Right lobe of liver (tissue), 6 donors: ENCODE results near the gene GTPBP3. TPM values are rescaled to one million over a fixed set of nuclear protein-coding genes. Genes with fewer than 3 reads are reported as not detected.
A peak's percentile ranks its signal among the peaks of the same experiment; 100 is the strongest.

Experiments used
- ATAC-seq, 4 donors: fragments of 200-7000 bp; cut with Tn5 transposase; one replicate each; pipeline ENCODE4 v1.9.1; 2020; ENCODE audit warnings: mild to moderate bottlenecking in 4 of 4, moderate library complexity in 4 of 4
- DNase-seq, 3 donors: peaks; one replicate each; pipeline ENCODE4 v3.0.0-alpha.2; 2020
- H3K27ac ChIP-seq, 3 donors: fragments of 200-600 bp; one replicate each; pipeline ENCODE4 v1.8.0; 2022
- H3K27me3 ChIP-seq, 2 donors: fragments of 200-600 bp; one replicate each; pipeline ENCODE4 v1.8.0; 2022
- H3K36me3 ChIP-seq, 4 donors: fragments of 200-600 bp; sonication (generic) in 1 of 4; one replicate each; pipeline versions ENCODE4 v1.5.1 to v1.8.0; 2017 to 2022; ENCODE audit warnings: control low read depth in 1 of 4
- H3K4me1 ChIP-seq, 4 donors: fragments of 200-600 bp; sonication (generic) in 1 of 4; one replicate each; pipeline versions ENCODE4 v1.5.1 to v1.8.0; 2017 to 2022; ENCODE audit warnings: control low read depth in 1 of 4
- H3K4me3 ChIP-seq, 3 donors: fragments of 200-600 bp; one replicate each; pipeline ENCODE4 v1.8.0; 2022
- H3K9me3 ChIP-seq, 4 donors: fragments of 200-600 bp; sonication (generic) in 1 of 4; one replicate each; pipeline versions ENCODE4 v1.5.1 to v1.8.0; 2017 to 2022; ENCODE audit warnings: control low read depth in 1 of 4
- CTCF ChIP-seq, 4 donors: fragments of 200-600 bp in 3 of 4; fragments of 450-650 bp in 1 of 4; IDR thresholded peaks; one replicate each; pipeline versions ENCODE4 v1.5.1 to v1.8.0; 2016 to 2022; ENCODE audit warnings: antibody characterized with exemption in 4 of 4, mild to moderate bottlenecking in 2 of 4
- POLR2A ChIP-seq: fragments of 450-650 bp; IDR thresholded peaks from one replicate; pipeline ENCODE4 v1.6.1; 2017; ENCODE audit warnings: antibody characterized with exemption, mild to moderate bottlenecking
- WGBS: methylation state at CpG from one replicate; pipeline ENCODE4 v1.1.6; 2018; ENCODE audit warnings: low coverage, low lambda C conversion rate; ENCODE audit not compliant: insufficient coverage; ENCODE audit errors: missing lambda C conversion rate; 5-methylcytosine and 5-hydroxymethylcytosine counted together
- intact Hi-C, 2 donors: fragments of 100-400 bp; cut with DNase I; formaldehyde crosslinking; loops; one replicate each; pipeline versions ENCODE4 v1.11.2 to v1.14.1; 2022
- total RNA-seq, 6 experiments: library from RNA; depleted of rRNA in 2 of 6; stranded (reverse); fragments of >200 nt in 2 of 6; fragmentation: NEBNext Ultra II Directional in 3 of 6; extraction: Animal tissue kit (Norgen Biotek cat#: 25700) in 3 of 6; gene quantifications; one replicate each; pipeline versions ENCODE4 v1.1.0 to v1.2.4, GENCODE V29; 2016 to 2023
- donor health status: DM: no; HTN: yes; CAD: no.
- donor health status: DM: no; HTN: no; CAD: no.
- donor health status: DM: no; HTN: no; CAD: no.
- donor health status: DM: no; HTN: yes; CAD: no.
- donor health status: DM: no; HTN: yes; CAD: no.

The GTPBP3 gene
- total RNA-seq, 6 experiments from 2014 or later: 10.3 to 23.6 (median 13.6) TPM

GRCh38 chr19:17330262-17331044 lies 6.9 kb upstream of the GTPBP3 start:
- H3K4me3 ChIP-seq: no peak overlapping the region
- H3K36me3 ChIP-seq: no peaks in the 10 kb centered on the region
- no peak for ATAC-seq
- no peaks in the 10 kb centered on the region for H3K9me3 ChIP-seq
- no peak for DNase-seq
- no peaks in the 10 kb centered on the region for H3K27me3 ChIP-seq
- WGBS: 80% methylated on average over 9 of the region's 24 CpGs
- peaks cover 0 to 36% (median 8%) of the 10 kb centered on the region in 4 donors for H3K4me1 ChIP-seq
- intact Hi-C loops: no loop called here
- TF ChIP-seq POLR2A: no peak
- TF ChIP-seq CTCF (IDR thresholded peaks at IDR 0.05): no peak
- H3K27ac ChIP-seq: no peak overlapping the region

DNA sequence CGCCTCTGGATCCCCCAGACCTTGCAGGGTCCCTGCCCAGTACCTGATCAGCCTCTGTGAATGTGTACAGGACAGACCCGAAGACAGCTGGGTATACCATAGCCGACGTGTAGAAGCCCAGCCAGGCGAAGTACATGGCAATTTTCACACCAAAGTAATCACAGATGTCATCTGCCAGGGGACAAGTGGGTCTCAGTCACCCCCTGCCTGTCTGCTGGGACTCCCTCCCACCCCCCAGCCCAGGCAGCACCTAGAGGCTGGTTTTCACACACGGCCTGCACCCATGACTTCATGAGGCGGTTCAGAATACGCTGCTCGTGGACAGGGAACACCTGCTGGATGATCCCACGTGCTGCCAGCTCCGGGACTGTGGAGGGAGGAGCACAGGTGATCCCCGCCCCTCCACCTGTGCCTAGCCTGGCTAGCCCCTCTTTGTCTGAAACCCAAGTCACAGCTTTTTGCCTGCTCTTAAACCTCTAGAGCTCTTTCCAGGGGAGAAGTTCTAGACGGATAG lies 6.3 kb upstream of the GTPBP3 start:
- 78% methylated on average over 9 of the region's 13 CpGs for WGBS
- no peak for DNase-seq
- Histone ChIP-seq H3K36me3 (no peaks in the 10 kb centered on the region), H3K27me3 (no peaks in the 10 kb centered on the region), H3K9me3 (no peaks in the 10 kb centered on the region), H3K4me3 (no peak overlapping the region), H3K4me1 (peaks cover 0 to 30% (median 4%) of the 10 kb centered on the region in 4 donors), H3K27ac (no peak overlapping the region)
- intact Hi-C loops: no loop called here
- no peak for ATAC-seq
- TF ChIP-seq CTCF (IDR thresholded peaks at IDR 0.05) (no peak), POLR2A (no peak)

DNA sequence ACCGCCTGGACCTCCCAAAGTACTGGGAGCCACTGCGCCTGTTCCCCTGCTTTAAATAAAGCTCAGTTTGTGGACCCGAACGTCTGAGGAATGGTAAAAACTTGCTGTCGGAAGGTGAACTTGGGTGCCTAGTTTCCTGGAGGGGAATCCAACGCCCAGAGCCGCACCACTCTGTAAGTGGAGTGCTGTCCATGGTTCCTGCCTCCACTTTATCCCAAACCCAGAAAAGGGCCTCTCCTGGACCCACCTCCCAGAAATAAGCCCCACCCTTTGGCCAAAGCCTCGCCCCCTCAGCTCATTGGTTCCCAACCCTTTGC lies 5.0 kb upstream of the GTPBP3 start:
- TF ChIP-seq CTCF (IDR thresholded peaks at IDR 0.05) (no peak), POLR2A (no peak)
- intact Hi-C loops: no loop called here
- H3K4me1 ChIP-seq: peaks cover 0 to 24% (median 0%) of the 10 kb centered on the region in 4 donors
- no peak overlapping the region for H3K27ac ChIP-seq
- DNase-seq (no peak), ATAC-seq (no peak)
- H3K27me3 ChIP-seq: no peaks in the 10 kb centered on the region
- H3K4me3 ChIP-seq: no peak overlapping the region
- no peaks in the 10 kb centered on the region for H3K9me3 ChIP-seq
- no peaks in the 10 kb centered on the region for H3K36me3 ChIP-seq
- WGBS: 95% methylated on average over 4 of the region's 8 CpGs

DNA sequence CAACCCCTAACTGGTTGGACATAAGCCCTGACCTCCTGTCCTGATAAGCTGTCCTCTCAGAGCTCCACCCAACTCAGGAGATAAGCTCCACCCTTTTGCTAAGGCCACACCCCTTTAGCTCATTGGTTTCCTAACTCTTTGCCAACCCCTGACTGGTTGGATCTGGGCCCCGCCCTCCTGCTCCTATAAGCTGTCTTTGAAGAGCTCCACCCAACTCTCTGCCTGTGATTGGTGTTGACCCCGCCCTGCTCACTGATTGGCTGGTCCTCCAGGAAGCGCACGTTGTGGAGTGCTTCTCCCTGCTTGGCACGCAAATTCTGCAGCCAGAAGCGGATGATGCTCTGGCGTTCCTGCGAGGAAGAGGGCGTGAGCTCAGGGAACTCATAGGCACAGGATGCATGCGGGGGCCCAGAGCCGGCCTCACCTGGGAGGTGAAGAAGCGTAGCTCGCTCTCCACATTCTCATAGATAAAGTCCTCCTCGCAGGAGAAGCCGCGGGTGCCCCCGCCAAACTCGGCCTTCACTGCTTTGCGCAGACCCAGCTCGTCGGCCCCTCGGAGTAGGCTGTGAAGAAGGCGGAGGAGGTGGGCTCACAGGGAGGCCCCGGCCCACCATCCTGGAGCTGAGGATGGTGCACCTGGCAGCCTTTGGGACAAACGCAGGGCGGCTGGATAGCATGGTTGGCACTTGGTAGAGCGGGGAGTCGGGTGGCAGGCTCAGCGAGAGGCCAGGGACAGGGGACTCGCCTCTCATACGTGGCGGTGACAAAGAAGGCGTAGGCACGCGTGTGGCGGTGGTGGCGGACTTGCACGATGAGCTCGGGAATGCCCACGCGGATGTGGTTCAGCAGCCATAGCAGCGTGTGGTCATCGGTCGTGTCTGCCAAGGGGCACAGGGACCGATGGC lies 4.4 kb upstream of the GTPBP3 start:
- H3K36me3 ChIP-seq: no peaks in the 10 kb centered on the region
- TF ChIP-seq CTCF (IDR thresholded peaks at IDR 0.05) (no peak), POLR2A (no peak)
- 95% methylated on average over 22 of the region's 45 CpGs for WGBS
- peak in 1 of 3 donors; percentile 44 for DNase-seq
- H3K27ac ChIP-seq: no peak overlapping the region
- ATAC-seq: no peak
- no peaks in the 10 kb centered on the region for H3K27me3 ChIP-seq
- no peak overlapping the region for H3K4me3 ChIP-seq
- no peaks in the 10 kb centered on the region for H3K9me3 ChIP-seq
- intact Hi-C loops: no loop called here
- H3K4me1 ChIP-seq: peaks cover 0 to 24% (median under 1%) of the 10 kb centered on the region in 4 donors
